GM21619 (cell line): Measurements from ENCODE around the gene GMIP.

Experiments
- ATAC-seq: cut with Tn5 transposase; IDR thresholded peaks from one replicate; pipeline ENCODE4 v1.9.1; 2021; ENCODE audit not compliant: unreplicated experiment

The GMIP gene

GRCh38 chr19:19661141-19661674 lies 17.8 kb upstream of the GMIP start:
- ATAC-seq, result no peak

GRCh38 chr19:19659646-19660245 lies 16.3 kb upstream of the GMIP start:
- ATAC-seq, result no peak

- ATAC-seq, result no peak
Observed at GRCh38 chr19:19657397-19657783, 13.9 kb upstream of the GMIP start.

- no peak for ATAC-seq
Observed at GRCh38 chr19:19656451-19657396, 13.3 kb upstream of the GMIP start.

- ATAC-seq, result no peak
Observed at GRCh38 chr19:19655641-19656343, 12.3 kb upstream of the GMIP start.

GRCh38 chr19:19655051-19655594 lies 11.7 kb upstream of the GMIP start:
- ATAC-seq, result no peak

- no peak for ATAC-seq
Observed at GRCh38 chr19:19654441-19654840, 11.0 kb upstream of the GMIP start.

GRCh38 chr19:19653597-19654147 lies 10.2 kb upstream of the GMIP start:
- no peak for ATAC-seq

- ATAC-seq, result no peak
Observed at GRCh38 chr19:19652482-19653295, 9.2 kb upstream of the GMIP start.

- no peak for ATAC-seq
Observed at GRCh38 chr19:19651076-19651475, 7.6 kb upstream of the GMIP start.

GRCh38 chr19:19650331-19650730 lies 6.9 kb upstream of the GMIP start:
- ATAC-seq, result no peak

GRCh38 chr19:19649580-19649995 lies 6.1 kb upstream of the GMIP start:
- no peak for ATAC-seq

- no peak for ATAC-seq
Observed at GRCh38 chr19:19649155-19649554, 5.7 kb upstream of the GMIP start.

GRCh38 chr19:19647037-19647835 lies 3.8 kb upstream of the GMIP start:
- no peak for ATAC-seq

GRCh38 chr19:19645233-19645870 lies 1.9 kb upstream of the GMIP start:
- no peak for ATAC-seq

GRCh38 chr19:19644054-19644388 lies 564 bp upstream of the GMIP start:
- no peak for ATAC-seq

- no peak for ATAC-seq
Observed at GRCh38 chr19:19642506-19643157, 825 bp downstream of the GMIP start.

GRCh38 chr19:19637523-19638251 lies 5.8 kb downstream of the GMIP start:
- ATAC-seq, result no peak
